Cardiac fibroblast (primary cell): ENCODE results near the gene SNX20.

Experiments
- DNase-seq, 2 donors: peaks; one replicate each; pipeline versions ENCODE4 v3.0.0 to v3.0.0-alpha.2; 2010; ENCODE audit warnings: low read depth in 2 of 2
- H3K4me3 ChIP-seq, 2 donors: replicated peaks in 1 of 2; 1 replicate in 1 of 2; 2 replicates in 1 of 2; pipeline ENCODE4 v1.5.1; 2011; ENCODE audit warnings: low read depth in 2 of 2, low read length in 2 of 2, mild to moderate bottlenecking in 2 of 2, moderate library complexity in 1 of 2
- CTCF ChIP-seq: IDR thresholded peaks from one replicate; pipeline ENCODE4 v1.5.1; 2011; ENCODE audit warnings: low read depth, mild to moderate bottlenecking, low read length, inconsistent platforms

Gene SNX20

DNA sequence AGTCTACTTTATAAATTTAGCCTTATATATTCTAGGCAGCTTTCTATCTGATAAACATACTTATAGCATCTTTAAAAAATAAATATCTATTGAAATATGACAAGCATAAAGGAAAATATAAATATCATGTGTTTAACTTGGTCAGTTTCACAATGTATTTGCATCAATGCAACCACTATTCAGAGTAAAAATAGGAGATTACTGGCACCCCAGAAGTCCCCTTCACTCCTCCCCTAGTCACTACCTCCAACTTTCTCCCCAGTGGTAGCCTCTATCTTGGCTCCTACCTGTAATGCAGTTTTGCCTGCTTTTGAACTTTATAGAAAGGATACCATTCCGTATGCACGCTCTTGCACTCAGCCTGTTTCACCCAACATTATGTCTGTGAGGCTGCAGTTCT lies 9.1 kb upstream of the SNX20 start:
- TF ChIP-seq CTCF = no peak
- no peak for DNase-seq
- no peak overlapping the region for H3K4me3 ChIP-seq

DNA sequence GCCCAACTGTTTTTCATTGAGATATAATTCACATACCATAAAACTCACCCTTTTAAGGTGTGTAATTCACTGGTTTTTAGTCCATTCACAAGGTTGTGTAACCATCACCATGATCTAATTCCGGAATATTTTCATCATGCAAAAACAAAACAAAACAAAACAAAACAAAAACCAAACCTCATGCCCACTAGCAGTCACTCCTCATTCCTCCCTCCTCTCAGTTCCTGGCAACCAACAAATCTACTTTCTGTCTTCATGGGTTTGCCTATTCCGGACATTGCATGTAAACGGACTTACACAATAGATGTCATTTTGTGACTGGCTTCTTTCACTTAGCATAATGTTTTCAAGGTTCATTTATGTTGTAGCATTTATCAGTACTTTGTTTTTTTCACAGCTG lies 7.8 kb upstream of the SNX20 start:
- no peak overlapping the region for H3K4me3 ChIP-seq
- no peak for DNase-seq
- no peak for TF ChIP-seq CTCF

DNA sequence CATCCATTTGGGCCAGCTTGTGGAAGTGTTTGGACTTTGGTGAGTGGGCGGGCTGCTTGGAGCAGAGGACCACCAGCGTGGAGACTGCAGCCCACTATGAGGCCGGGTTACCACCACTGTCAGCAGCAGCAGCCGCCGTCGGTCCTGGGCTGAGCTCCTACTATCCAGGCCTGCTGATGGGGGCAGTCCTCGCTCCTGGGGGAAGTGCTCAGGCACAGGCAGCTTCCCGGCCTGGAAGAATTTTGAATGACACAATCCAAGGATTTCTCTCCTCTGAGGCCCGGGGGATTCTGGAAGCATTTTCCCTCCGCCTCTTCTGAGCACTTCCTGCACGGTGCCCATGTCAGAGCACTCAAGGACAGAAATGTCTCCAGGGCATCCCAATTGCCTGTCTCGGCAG lies 7.0 kb upstream of the SNX20 start:
- no peak overlapping the region for H3K4me3 ChIP-seq
- TF ChIP-seq CTCF = no peak
- no peak for DNase-seq

- no peak for TF ChIP-seq CTCF
- no peak for DNase-seq
- H3K4me3 ChIP-seq = no peak overlapping the region
Measured at GRCh38 chr16:50685462-50686063, 4.5 kb upstream of the SNX20 start.

GRCh38 chr16:50684823-50685461 lies 3.8 kb upstream of the SNX20 start:
- TF ChIP-seq CTCF = no peak
- no peak overlapping the region for H3K4me3 ChIP-seq
- DNase-seq = no peak

DNA sequence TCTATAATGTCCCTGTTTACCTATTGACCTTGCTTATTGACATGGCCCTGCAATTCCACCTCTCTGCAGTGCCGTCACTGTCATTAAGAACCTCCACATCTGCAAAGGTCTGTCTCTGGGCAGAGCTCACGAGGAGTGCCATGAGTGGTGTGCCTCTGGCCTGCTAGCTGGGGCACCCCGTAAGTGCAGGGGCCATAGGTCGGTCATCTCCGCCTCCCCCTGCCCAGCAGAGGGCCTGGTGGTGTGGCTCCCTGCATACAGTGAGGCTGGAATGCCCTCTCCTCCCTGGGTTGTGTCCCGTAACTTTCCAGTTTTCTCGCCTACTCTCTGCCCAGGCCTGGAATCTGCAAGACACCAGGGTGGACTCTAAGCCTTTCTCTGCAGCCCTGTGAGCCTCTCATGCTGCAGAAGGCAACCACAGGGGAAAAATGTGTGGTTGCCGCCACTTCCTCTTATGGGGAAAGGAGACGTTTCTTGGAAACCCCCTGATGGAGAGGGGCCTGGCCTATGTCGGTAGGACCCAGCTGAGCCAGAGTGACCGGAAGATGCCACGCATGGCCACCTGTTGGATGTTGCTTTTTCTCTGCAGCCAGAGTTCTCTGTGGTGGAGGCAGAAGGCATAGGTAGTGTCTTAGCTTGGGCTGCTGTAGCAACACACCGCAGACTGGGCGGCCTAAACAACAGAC lies 2.7 kb upstream of the SNX20 start:
- H3K4me3 ChIP-seq = no peak overlapping the region
- no peak for DNase-seq
- no peak for TF ChIP-seq CTCF
